CD14-positive monocyte (primary cell): Measurements from ENCODE around the gene NEURL4. TPM values are rescaled to one million over a fixed set of nuclear protein-coding genes. Genes with fewer than 3 reads are reported as not detected.

ENCODE experiments used
- DNase-seq, 3 donors: peaks; one replicate each; pipeline ENCODE4 v3.0.0-alpha.2; 2011 to 2022
- H2AFZ ChIP-seq: 2 replicates; pipeline ENCODE4 v1.6.0; 2012; ENCODE audit warnings: mild to moderate bottlenecking, low read depth, low read length, inconsistent platforms; ENCODE audit not compliant: insufficient read depth, poor library complexity, severe bottlenecking
- H3K27ac ChIP-seq, 2 donors: 1 replicate in 1 of 2; 2 replicates in 1 of 2; pipeline ENCODE4 v1.5.1; 2012 to 2013; ENCODE audit warnings: low read length in 2 of 2, control low read depth in 1 of 2, inconsistent platforms in 1 of 2, low read depth in 1 of 2, mild to moderate bottlenecking in 1 of 2
- H3K27me3 ChIP-seq, 2 donors: one replicate each; pipeline versions ENCODE4 v1.6.0 to v1.6.1; 2011 to 2013; ENCODE audit warnings: low read length in 2 of 2; ENCODE audit not compliant: control insufficient read depth in 2 of 2, insufficient read depth in 2 of 2
- H3K36me3 ChIP-seq, 2 donors: replicated peaks in 1 of 2; 1 replicate in 1 of 2; 2 replicates in 1 of 2; pipeline versions ENCODE4 v1.5.1 to v1.6.1; 2012 to 2013; ENCODE audit warnings: low read length in 2 of 2, control low read depth in 1 of 2, inconsistent platforms in 1 of 2, mild to moderate bottlenecking in 1 of 2; ENCODE audit not compliant: insufficient read depth in 2 of 2, control insufficient read depth in 1 of 2
- H3K4me1 ChIP-seq, 2 donors: 1 replicate in 1 of 2; 2 replicates in 1 of 2; pipeline versions ENCODE4 v1.5.1 to v1.6.1; 2012 to 2013; ENCODE audit warnings: low read length in 2 of 2, control low read depth in 1 of 2, inconsistent platforms in 1 of 2, mild to moderate bottlenecking in 1 of 2, moderate library complexity in 1 of 2; ENCODE audit not compliant: insufficient read depth in 2 of 2, control insufficient read depth in 1 of 2
- H3K4me2 ChIP-seq: replicated peaks from 2 replicates; pipeline ENCODE3; 2012; ENCODE audit warnings: low read length, moderate library complexity, mild to moderate bottlenecking; ENCODE audit not compliant: poor library complexity, severe bottlenecking; ENCODE audit errors: extremely low read depth
- H3K4me3 ChIP-seq, 3 experiments: fragments of 200-600 bp in 1 of 3; sonication (generic) in 1 of 3; replicated peaks in 1 of 3; 1 replicate in 2 of 3; 2 replicates in 1 of 3; pipeline ENCODE4 v1.5.1; 2011 to 2013; ENCODE audit warnings: low read length in 3 of 3, mild to moderate bottlenecking in 3 of 3, control low read depth in 2 of 3, low read depth in 2 of 3, inconsistent platforms in 1 of 3, moderate library complexity in 1 of 3
- H3K79me2 ChIP-seq: 2 replicates; pipeline ENCODE4 v1.6.0; 2012; ENCODE audit warnings: mild to moderate bottlenecking, control low read depth, inconsistent platforms, low read length, moderate library complexity; ENCODE audit not compliant: insufficient read depth
- H3K9ac ChIP-seq: 2 replicates; pipeline ENCODE4 v1.6.0; 2017; ENCODE audit warnings: low read length, mild to moderate bottlenecking; ENCODE audit not compliant: insufficient read depth, poor library complexity, severe bottlenecking
- H3K9me3 ChIP-seq, 2 donors: replicated peaks in 1 of 2; 1 replicate in 1 of 2; 2 replicates in 1 of 2; pipeline versions ENCODE4 v1.5.1 to v1.6.1; 2012 to 2013; ENCODE audit warnings: low read length in 2 of 2, control low read depth in 1 of 2; ENCODE audit not compliant: control insufficient read depth in 1 of 2, insufficient read depth in 1 of 2
- H4K20me1 ChIP-seq: 2 replicates; pipeline ENCODE4 v1.6.0; 2012; ENCODE audit warnings: mild to moderate bottlenecking, low read length, control low read depth, moderate library complexity; ENCODE audit not compliant: insufficient read depth
- H3K27ac Mint-ChIP-seq, 7 donors: one replicate each; pipeline ENCODE4 v1.8.0; 2020; ENCODE audit warnings: mild to moderate bottlenecking in 7 of 7, mixed read lengths in 7 of 7, moderate library complexity in 6 of 7, inconsistent platforms in 2 of 7
- H3K27me3 Mint-ChIP-seq, 3 donors: one replicate each; pipeline ENCODE4 v1.8.0; 2021 to 2022; ENCODE audit warnings: low read depth in 3 of 3, mild to moderate bottlenecking in 3 of 3, mixed read lengths in 3 of 3, moderate library complexity in 3 of 3, inconsistent platforms in 1 of 3
- H3K36me3 Mint-ChIP-seq, 2 donors: one replicate each; pipeline ENCODE4 v1.8.0; 2020; ENCODE audit warnings: mixed read lengths in 2 of 2, inconsistent platforms in 1 of 2, mild to moderate bottlenecking in 1 of 2
- H3K4me1 Mint-ChIP-seq: one replicate; pipeline ENCODE4 v1.8.0; 2020; ENCODE audit warnings: mild to moderate bottlenecking, mixed read lengths
- H3K4me3 Mint-ChIP-seq, 2 donors: one replicate each; pipeline ENCODE4 v1.8.0; 2020; ENCODE audit warnings: mild to moderate bottlenecking in 2 of 2, mixed read lengths in 2 of 2, moderate library complexity in 1 of 2
- H3K9me3 Mint-ChIP-seq, 7 donors: one replicate each; pipeline ENCODE4 v1.8.0; 2020 to 2022; ENCODE audit warnings: mixed read lengths in 7 of 7, mild to moderate bottlenecking in 6 of 7, moderate library complexity in 6 of 7, inconsistent platforms in 2 of 7
- WGBS: methylation state at CpG from one replicate; pipeline ENCODE4 v1.1.5; 2013; ENCODE audit warnings: missing lambda C conversion rate; ENCODE audit not compliant: insufficient coverage; 5-methylcytosine and 5-hydroxymethylcytosine counted together
- intact Hi-C, 2 donors: fragments of 100-400 bp; cut with micrococcal nuclease; formaldehyde crosslinking; loops; one replicate each; pipeline versions ENCODE4 v1.15.0 to v1.15.1; 2023
- polyA plus RNA-seq, 3 donors: library from polyadenylated mRNA; depleted of rRNA in 1 of 3; unstranded in 2 of 3; stranded (reverse) in 1 of 3; fragments of 300-500 nt in 2 of 3; fragments of >200 nt in 1 of 3; fragmentation: Illumina TruSeq in 2 of 3; gene quantifications; 1 replicate in 2 of 3; 2 replicates in 1 of 3; pipeline ENCODE4 v1.2.3, GENCODE V29; 2012 to 2021
- TF ChIP-seq, protein P1 (sequence below): fragments of 200-600 bp; IDR thresholded peaks from one replicate; pipeline ENCODE4 v1.8.0; 2022; ENCODE audit warnings: antibody characterized with exemption, mild to moderate bottlenecking

NEURL4 gene
- polyA plus RNA-seq, 3 donors: 0.35 to 42.6 (median 0.44) TPM

DNA sequence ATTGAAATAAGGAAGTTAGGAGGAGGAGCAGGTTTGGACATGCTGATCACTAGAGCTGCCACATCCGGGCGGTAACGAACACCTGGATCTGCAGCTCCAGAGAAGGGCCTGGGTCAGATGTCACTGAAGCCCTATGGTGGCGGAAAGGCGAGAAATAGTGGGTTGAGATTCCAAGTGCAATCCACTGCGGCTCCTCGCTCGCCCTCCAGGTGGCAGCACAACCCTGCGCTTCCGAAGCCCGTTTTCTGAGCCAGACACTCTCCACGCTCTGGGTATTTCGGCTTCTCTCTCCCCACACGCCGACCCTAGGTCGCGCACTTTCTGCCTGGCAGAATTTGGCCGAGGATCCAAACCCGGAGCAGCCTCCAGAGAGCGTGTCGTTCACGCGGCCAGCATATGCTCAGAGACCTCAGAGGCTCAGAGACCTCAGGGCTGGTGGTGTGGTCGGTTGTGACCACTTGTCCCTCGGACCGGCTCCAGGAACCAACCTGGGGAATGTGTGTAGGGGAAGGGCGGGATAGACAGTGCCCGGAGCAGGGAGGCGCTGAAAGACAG is 48.5 kb downstream of the NEURL4 start:
- peak overlapping the region; percentile 78 for H3K4me2 ChIP-seq
- H3K79me2 ChIP-seq: no peaks in the 10 kb centered on the region
- peaks cover 30% of the 10 kb centered on the region for H3K4me1 Mint-ChIP-seq
- peak overlapping the region in 2 of 3 experiments; percentile 28 to 72 for H3K4me3 ChIP-seq
- no peak overlapping the region for H3K27ac ChIP-seq
- H3K9me3 Mint-ChIP-seq: peaks cover 0 to 15% (median 2%) of the 10 kb centered on the region in 7 donors
- H3K27me3 ChIP-seq: peaks cover 13 to 45% of the 10 kb centered on the region in 2 donors
- H3K27me3 Mint-ChIP-seq: peaks cover 44 to 65% (median 45%) of the 10 kb centered on the region in 3 donors
- H3K4me3 Mint-ChIP-seq: peak overlapping the region; percentile 74 to 88
- no peaks in the 10 kb centered on the region for H3K9me3 ChIP-seq
- DNase-seq: peak; percentile 55 to 74 (median 70)
- peaks cover 27 to 28% of the 10 kb centered on the region in 2 donors for H3K4me1 ChIP-seq
- intact Hi-C loops: loop anchor here in 1 of 2 donors (1.0 to 5.0 kb wide), 2 partner anchors 16 to 62 kb away; no protein-coding TSS in a partner anchor
- TF ChIP-seq, protein P1, sequence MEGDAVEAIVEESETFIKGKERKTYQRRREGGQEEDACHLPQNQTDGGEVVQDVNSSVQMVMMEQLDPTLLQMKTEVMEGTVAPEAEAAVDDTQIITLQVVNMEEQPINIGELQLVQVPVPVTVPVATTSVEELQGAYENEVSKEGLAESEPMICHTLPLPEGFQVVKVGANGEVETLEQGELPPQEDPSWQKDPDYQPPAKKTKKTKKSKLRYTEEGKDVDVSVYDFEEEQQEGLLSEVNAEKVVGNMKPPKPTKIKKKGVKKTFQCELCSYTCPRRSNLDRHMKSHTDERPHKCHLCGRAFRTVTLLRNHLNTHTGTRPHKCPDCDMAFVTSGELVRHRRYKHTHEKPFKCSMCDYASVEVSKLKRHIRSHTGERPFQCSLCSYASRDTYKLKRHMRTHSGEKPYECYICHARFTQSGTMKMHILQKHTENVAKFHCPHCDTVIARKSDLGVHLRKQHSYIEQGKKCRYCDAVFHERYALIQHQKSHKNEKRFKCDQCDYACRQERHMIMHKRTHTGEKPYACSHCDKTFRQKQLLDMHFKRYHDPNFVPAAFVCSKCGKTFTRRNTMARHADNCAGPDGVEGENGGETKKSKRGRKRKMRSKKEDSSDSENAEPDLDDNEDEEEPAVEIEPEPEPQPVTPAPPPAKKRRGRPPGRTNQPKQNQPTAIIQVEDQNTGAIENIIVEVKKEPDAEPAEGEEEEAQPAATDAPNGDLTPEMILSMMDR: peak; percentile 87
- no peaks in the 10 kb centered on the region for H4K20me1 ChIP-seq
- H3K27ac Mint-ChIP-seq: peak overlapping the region in 5 of 7 donors; percentile 28 to 82 (median 53)
- H3K9ac ChIP-seq: no peak overlapping the region
- H3K36me3 Mint-ChIP-seq: peaks cover 0 to 5% of the 10 kb centered on the region in 2 donors
- peak overlapping the region; percentile 46 for H2AFZ ChIP-seq
- WGBS: 1% methylated on average over 29 of the region's 29 CpGs
- H3K36me3 ChIP-seq: no peaks in the 10 kb centered on the region

DNA sequence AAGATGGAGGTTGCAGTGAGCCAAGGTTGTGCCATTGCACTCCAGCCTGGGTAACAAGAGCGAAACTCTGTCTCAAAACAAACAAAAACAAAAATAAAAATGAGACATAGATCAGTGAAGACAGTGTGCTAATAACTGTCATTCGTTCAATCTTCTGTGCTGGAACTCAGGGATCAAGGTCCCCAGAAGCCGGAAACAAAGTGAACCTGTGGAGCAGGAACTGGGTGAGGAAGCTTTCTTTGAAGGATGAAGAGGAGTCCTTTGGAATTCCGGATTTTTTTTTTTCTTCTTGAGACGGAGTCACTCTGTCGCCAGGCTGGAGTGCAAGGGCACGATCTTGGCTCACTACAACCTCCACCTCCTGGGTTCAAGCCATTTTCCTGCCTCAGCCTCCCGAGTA is 49.7 kb downstream of the NEURL4 start:
- H3K27me3 Mint-ChIP-seq: peaks cover 40 to 59% (median 41%) of the 10 kb centered on the region in 3 donors
- peak overlapping the region in 1 of 2 donors; percentile 65 for H3K4me3 Mint-ChIP-seq
- Histone ChIP-seq H3K79me2 (no peaks in the 10 kb centered on the region), H3K9me3 (no peaks in the 10 kb centered on the region), H3K36me3 (no peaks in the 10 kb centered on the region), H3K4me3 (no peak overlapping the region), H3K27me3 (peaks cover 13 to 45% of the 10 kb centered on the region in 2 donors), H2AFZ (no peak overlapping the region), H3K9ac (no peak overlapping the region), H3K4me2 (no peak overlapping the region), H3K27ac (no peak overlapping the region), H4K20me1 (no peaks in the 10 kb centered on the region), H3K4me1 (peaks cover 27 to 28% of the 10 kb centered on the region in 2 donors)
- no peak overlapping the region for H3K27ac Mint-ChIP-seq
- peaks cover 30% of the 10 kb centered on the region for H3K4me1 Mint-ChIP-seq
- intact Hi-C loops: no loop called here
- peaks cover 0 to 15% (median 2%) of the 10 kb centered on the region in 7 donors for H3K9me3 Mint-ChIP-seq
- WGBS: 100% methylated on average over 3 of the region's 8 CpGs
- DNase-seq: no peak
- TF ChIP-seq, protein P1: no peak
- peaks cover 0 to 5% of the 10 kb centered on the region in 2 donors for H3K36me3 Mint-ChIP-seq
